ENCODE measurements around the gene CUL2.
A peak's percentile ranks its signal among the peaks of the same experiment; 100 is the strongest.

CUL2 gene

DNA sequence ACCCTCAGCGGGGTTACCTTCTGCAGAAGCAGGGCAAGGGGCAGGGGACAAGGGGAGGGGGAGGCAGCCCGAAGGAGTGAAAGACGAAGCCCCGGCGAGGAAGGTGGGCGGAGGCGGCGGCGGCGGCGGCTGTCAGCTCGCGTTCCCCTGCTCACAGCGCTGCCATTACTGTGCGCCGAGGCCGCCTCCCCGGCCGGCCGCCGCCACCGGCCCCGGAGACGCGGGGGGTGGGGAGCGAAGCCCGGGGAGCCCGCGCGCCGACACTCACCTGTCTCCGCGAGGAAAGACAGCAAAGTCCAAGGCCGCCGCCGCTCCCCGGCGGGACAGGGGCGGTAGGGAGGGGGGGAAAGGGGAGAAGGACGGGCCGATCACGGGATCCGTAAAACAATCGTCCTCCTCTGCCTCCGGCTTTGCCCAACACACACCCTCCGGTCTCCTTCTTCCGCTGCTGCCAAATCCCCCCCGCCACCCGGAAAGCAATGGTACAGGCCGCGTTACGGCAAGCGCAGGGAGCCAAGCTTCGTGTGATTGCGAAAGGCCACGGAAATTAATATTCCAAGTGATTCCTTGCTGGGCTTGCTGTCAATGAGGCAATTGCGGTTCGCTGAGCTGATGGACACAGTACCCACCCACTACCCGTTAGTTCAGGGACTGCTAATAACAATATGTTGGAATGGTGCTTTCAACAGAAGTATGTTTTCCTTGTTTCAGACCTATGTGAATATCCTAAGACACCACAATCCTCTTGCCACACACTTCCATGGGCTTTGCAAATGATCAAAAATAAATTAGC is at the start of gene CUL2:
Gene CUL2, minus strand, starts transcription at position 180 of the 793 bp plus-strand sequence. CDS start 19,024 bp downstream, outside the sequence.
- peak; percentile 82 to 98 (median 94) for DNase-seq
- intact Hi-C loops (cut with DNase I), result loop anchor here (2.0 kb wide), 1 partner anchor 36 kb away; the partner anchor contains the start of gene CREM

DNA sequence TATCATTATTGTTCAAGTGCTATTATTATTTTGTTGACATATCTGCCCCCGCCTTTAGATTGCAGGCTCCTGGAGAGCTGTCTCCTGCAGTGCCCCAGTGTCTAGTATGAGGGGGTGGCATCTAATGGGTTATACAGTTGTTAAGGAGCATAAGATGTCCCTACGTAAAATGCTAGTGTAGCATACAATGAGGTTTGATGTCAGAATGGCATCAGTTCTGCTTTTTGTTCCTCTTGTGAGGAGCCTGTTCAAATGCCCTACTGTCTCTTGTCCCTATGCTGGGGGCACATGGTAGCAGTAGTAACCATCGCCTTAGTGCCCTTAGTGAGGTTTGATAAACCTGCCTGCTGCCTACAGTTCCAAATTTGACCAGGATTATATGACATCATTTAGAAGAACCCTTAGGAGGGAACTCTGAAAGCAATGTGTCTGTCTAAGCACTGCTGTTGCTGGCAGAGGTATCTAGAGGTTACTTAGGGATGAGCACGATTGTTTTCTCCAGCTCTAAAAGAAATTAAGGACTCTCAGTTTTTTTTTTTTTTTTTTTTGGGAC is 46.2 kb upstream of the CUL2 start:
- DNase-seq, result no peak
- intact Hi-C loops (cut with DNase I), result no loop called here

DNA sequence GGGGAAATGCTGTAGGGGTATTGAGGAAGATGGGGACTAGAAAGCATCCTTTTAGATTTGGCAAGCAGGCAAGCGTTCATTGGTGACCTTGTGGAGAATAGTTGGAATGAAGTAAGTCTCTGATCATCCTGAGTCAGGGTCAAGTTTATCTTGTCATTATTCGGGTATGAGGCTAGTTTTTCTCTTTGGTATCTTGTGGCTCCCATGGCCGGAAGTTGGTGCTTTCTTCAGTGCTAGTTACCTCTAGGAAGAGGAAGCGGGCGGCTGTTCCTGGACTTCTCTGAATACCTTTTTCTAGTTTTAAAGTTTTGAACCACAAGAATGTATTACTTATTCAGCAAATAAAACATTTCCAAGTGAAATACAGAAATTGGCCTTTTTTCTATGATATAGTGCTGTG is 45.7 kb upstream of the CUL2 start:
- intact Hi-C loops (cut with DNase I), result no loop called here
- no peak for DNase-seq

DNA sequence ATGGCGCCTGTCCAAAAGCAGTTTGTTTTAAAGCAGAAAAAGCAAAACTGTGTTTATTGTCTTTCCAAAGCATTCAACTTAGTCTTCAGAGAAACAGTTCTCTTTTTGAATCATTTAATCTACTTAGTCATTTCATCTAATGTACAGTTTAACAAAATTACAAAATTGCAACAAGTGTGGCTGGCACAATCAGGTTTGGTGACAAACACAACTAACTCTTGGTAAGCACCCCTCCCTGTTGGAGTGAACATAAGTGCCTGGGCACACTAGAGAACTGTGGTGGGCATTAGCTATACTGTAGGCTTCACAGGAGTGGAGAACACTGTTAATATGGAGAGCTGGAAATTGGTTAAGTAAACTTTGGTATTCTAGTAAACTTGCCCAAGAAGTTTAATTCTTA is 43.4 kb upstream of the CUL2 start:
- no peak for DNase-seq
- intact Hi-C loops (cut with DNase I), result no loop called here

DNA sequence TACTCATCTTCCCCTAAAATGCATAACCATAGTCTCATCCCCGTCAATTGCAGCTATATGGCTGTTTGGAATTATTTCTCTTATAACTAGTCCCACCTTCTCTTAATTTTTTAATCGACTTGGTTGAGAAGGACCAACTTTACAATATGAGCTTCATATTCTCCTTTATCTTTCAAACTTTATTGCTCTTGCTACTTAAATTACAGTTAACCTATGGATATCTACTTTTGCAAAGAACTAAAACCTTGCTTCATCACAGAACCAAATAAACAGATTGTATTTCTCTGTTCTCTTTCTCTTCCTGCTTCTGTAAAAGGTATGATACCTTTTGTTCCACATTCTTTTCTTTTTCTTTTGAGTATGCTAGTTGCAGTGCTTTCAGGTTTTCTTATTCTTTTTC is 42.6 kb upstream of the CUL2 start:
- DNase-seq, result no peak
- intact Hi-C loops (cut with DNase I), result no loop called here

DNA sequence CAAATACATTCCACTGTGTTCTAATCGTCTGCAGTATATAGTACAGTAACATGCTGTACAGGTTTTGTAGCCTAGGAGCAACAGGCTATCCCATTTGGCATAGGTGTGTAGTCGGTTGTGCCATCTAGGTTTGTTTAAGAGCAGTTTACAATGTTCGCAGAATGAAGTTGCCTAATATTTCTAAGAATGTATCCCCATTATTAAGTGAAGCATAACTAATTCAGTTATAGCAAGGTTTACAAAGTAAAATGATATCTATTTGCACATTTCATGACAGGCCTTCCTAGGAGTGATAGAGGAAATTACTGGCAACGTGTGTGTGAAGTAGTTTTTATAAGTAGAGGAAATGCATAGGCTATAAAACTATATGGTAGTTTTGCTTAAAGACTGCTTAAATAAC is 40.5 kb upstream of the CUL2 start:
- intact Hi-C loops (cut with DNase I), result no loop called here
- no peak for DNase-seq

DNA sequence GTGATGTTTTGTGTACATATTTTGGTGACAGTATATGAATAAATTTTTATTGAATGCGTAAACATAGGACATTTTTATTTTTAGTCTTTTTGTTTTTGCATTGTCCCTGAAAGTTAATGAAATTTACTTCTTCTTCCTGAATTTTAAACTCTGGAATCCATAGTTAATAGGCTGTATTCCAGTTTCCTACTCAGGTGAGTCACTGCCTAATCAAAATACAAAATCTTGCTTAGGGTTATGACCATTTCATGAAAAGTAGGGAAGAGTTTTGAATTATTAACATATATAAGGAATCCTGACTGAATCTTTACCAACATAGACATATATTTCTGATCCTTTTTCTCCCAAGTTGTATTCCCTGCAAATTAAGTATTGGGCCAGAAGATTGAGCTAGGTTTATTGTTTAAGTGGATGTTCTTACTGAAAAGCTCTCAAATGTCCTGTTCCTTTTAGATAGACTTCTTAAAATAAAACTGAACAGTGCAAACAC is 39.1 kb upstream of the CUL2 start:
- intact Hi-C loops (cut with DNase I), result loop anchor here (5.0 kb wide), 1 partner anchor 68 kb away; no protein-coding TSS in a partner anchor

DNA sequence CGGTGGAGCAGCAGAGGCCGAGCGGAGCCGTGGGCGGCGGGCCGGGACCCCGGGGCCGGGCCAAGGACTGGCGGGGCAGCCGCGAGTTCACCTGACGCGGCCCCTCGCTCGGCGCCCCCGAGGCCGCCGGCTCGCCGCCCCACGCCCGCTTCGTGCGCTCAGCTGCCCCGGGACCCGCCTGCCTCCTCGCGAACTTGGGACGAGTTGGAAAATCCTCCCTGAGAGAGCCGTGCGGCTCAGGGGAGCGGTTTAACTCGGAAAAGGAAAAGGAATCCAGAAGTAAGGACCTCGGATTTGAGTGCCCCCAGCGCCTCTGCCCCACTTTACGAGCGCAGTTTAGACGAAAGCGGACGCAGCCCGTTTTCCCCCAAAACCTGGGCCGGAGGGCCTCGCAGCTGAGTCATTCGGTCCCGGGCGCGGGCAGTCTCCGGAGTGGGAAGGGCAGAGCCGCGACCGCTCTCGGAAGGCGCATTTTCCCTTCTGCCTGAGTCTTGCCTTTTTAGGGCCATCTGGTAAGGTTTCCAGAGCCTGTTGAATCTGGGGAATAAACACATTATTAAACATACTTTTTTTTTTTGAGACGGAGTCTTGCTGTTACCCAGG is 37.2 kb upstream of the CUL2 start:
- intact Hi-C loops (cut with DNase I), result loop anchor here (2.0 to 5.0 kb wide), 2 partner anchors 37 to 70 kb away; partner anchors contain the start of gene CUL2
- DNase-seq, result peak in 39 of 42 donors; percentile 8 to 78 (median 51)

More for the DNA sequence above, 39.1 kb upstream of the CUL2 start:
- no peak for DNase-seq

DNA sequence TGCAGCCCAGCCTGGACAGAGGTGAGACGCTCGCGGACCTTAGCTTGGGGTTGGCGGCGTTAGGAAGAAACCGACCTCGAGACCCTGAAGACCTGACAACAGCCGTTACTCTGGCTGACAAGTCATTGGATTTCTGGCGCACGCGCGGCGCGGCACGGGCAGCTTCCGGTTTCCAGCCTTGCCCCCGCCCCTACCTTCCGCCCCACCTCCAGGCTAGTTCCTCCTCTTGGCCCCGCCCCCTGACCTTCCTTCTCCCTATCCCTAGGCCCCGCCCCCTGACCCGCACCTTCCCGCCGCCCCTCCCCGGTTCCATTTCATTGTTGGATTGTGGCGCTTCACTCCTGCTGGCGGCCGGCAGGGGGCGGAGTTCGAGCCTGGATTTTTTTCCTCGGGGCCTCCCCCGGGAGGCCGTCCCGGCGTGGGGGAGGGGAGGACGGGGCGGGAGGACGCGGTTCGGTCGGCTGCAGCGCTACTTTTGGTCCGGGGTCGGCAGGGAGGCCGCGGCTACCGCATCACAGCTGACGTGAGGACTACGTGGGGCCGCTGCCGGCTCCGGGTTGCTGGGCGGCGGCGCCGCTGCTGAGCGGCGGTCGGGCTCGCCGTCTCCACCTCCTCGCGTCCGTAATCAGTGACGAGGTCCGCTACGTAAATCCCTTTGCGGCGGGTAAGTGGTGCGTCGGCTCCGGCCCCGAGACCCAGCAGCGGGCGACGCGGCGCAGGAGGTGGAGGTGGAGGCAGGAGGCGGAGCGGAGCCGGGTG is 36.6 kb upstream of the CUL2 start, which contains the start of gene CREM:
Gene CREM, plus strand, starts transcription at position 317 of the 759 bp plus-strand sequence. CDS start 10,990 bp downstream, outside the sequence.
- peak; percentile 94 to 100 (median 97) for DNase-seq
- intact Hi-C loops (cut with DNase I), result loop anchor here (2.0 to 5.0 kb wide), 2 partner anchors 36 to 71 kb away; partner anchors contain the start of gene CUL2

DNA sequence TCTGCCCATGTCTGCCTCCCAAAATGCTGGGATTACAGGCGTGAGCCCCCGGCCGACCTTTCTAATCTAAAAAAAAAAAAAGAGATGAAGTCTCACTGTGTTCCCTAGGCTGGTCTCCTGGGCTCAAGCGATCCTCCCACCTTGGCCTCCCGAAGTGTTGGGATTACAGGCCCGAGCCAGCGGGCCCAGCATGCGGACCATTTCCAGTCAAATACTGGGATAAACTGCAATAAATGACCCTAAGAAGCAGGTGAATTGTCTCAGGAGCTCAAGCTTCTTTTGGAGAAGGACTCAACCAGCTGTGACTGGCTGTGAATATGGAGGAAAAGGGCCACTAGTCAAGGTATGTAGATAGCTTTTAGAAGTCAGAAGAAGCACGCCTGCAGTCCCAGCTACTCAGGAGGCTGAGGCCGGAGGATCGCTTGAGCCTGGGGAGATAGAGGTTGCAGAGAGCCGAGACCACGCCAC is 36.0 kb upstream of the CUL2 start:
- DNase-seq, result peak in 1 of 42 donors; percentile 5
- intact Hi-C loops (cut with DNase I), result loop anchor here (2.0 to 5.0 kb wide), 2 partner anchors 35 to 71 kb away; partner anchors contain the start of gene CUL2

DNA sequence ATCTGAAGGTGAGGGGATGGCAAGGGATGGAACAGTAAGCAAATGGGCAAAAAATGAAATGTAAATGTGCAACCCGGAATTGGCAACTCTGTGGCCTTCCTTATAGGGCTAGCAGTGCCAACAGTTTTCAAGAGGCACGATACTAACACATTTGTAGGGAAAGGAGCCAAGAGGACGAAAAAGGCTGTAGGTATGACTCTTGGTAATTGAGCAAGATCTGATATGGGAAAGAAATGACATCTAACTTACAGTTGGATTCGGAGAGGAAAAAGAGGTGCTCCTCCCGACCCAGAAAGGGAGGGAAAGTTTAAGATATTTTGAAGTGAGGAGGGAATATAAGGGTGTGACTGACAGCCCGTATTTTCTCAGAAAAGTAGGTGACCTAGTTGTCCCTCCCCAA is 34.4 kb upstream of the CUL2 start:
- intact Hi-C loops (cut with DNase I), result no loop called here
- no peak for DNase-seq

DNA sequence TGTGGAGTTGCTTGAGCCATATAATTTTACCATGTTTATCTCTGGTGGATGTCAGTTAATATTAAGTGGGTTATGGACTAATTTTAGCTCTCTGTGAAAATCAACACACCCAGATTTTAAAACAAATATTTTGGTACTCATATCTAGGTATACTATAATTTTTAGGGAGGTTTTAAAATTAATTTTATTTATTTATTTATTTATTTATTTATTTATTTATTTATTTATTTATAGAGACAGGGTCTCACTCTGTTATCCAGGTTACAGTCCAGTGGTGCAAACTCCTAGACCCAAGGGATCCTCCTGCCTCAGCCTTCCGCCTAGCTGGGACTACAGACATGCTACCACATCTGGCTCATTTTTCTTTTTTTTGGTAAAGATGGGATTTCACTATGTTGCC is 29.2 kb upstream of the CUL2 start:
- intact Hi-C loops (cut with DNase I), result loop anchor here (2.0 kb wide), 1 partner anchor 99 kb away; no protein-coding TSS in a partner anchor
- DNase-seq, result no peak

DNA sequence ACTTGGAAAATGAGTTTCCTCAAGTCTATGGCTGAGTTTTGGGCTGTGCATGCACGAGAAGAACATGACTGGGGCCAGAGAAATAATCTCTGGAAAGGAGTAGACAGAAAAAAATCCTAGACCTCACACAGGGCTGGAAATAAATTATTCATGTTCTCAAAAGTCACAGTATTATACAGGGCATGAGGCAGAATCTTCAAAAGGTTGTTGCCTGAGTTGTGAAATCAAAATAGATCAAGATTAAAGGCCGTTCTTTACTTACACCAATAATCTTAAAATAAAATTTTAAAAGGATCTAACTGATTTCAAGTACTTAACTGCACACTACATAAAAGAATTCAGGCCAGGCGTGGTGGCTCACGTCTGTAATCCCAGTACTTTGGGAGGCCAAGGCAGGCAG is 22.4 kb upstream of the CUL2 start:
- intact Hi-C loops (cut with DNase I), result no loop called here
- no peak for DNase-seq

DNA sequence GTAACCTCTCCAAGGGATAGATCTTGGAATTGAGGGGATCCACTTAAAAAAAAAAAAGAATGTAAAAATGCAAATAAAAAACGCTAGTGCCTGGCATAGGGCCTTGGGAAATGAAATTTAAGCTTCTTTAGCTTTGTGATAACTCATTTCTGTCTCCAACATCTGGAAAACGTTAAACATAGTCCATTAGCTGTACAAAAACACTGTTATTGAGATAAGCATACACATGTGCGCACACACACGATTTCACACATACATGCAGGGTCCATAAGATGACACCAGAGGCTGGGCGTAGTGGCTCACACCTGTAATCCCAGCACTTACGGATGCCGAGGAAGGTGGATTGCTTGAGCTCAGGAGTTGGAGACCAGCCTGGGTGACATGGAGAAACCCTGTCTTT is 13.7 kb upstream of the CUL2 start:
- intact Hi-C loops (cut with DNase I), result no loop called here
- no peak for DNase-seq

DNA sequence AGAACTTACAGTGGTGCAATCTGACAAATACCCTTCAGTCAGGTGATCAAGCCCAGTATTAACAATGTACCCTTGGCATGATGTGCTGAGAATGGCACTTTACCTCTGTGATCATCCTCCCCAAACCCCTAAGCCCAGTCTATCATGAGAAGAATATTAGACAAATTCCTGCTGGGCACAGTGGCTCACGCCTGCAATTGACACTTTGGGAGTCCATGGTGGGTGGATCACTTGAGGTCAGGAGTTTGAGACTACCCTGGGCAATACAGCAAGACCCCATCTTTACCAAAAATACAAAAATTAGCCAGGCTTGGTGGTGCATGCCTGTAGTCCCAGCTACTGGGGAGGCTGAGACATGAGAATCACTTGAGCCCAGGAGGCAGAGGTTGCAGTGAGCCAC is 7.4 kb upstream of the CUL2 start:
- no peak for DNase-seq
- intact Hi-C loops (cut with DNase I), result no loop called here

DNA sequence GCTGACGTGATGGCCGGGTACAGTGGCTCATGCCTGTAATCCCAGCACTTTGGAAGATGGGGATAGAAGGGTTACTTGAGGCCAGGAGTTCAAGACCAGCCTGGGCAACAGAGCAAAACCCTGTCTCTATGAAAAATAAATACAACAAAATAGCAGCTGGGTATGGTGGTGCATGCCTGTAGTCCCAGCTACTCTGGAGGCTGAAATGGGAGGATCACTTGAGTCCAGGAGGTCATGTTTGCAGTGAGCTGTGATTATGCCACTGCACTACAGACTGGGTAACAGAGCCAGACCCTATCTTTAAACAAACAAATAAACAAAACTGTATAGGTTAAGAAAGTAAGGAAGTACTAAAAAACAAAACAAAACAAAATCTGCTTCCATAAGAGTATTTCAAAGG is 6.2 kb upstream of the CUL2 start:
- intact Hi-C loops (cut with DNase I), result no loop called here
- no peak for DNase-seq

DNA sequence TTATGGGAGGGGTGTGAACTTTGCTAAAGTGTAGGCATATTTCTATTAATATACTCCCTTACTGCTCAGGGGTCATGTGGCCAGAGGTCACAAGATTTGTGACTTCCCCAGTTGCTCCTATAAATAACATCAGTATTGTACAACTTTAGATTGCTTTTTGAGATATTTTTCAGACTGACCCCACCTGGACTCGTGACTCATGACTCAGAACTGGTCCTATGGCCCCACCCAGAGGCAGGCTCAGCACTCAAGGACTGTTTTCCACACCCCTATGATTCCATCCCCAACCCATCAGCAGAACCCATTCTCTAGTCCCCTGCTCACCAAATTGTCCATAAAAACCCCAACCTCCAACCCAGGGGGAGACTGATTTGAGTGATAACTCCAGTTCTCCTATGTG is 2.7 kb upstream of the CUL2 start:
- no peak for DNase-seq
- intact Hi-C loops (cut with DNase I), result no loop called here

DNA sequence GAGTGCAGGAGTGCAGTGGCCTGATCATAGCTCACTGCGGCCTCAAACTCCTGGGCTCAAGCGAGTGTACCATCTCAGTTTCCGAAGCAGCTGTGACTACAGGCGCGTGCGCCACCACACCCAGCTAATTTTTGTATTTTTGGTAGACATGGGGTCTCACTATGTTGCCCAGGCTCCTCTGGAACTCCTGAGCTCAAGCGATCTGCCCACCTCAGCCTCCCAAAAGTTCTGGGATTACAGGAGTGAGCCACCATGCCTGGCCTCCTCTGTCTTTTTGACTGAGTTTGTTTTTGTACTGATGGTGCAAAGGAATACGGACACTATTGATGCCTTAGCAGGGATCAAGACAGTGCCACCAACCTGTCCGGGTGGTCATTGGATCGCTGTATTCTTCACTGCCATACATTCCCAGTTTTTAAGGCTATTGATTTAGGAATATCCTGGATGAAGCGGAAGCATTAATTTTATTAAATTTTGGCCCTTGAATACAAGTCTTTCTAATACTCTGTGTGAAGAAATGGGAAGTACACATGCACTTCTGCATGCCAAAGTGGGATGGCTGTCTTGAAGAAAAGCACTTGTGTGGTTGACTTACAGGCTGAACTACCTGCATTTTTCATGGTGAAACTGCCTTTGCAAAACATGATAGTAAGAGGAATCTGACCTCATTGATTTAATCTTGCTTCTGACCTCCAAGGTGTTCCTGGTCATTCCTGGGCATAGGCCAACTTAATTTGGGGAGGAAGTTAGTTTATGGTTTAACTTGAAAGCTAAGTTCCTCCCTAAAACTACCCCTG is 2.1 kb upstream of the CUL2 start:
- intact Hi-C loops (cut with DNase I), result loop anchor here (2.0 kb wide), 1 partner anchor 35 kb away; the partner anchor contains the start of gene CREM
- no peak for DNase-seq
